SKM-1 treated with dmso at 0.1 percent for 144 hours (cell line): ENCODE data around the gene RAB37.

Source experiments
- DNase-seq: peaks from one replicate; lab custom pipeline; 2025; ENCODE audit not compliant: unreplicated experiment; lab: John Stamatoyannopoulos, UW

Gene RAB37

GRCh38 chr17:74728033-74728701 is 8.9 kb upstream of the RAB37 start:
- DNase-seq, result no peak

GRCh38 chr17:74728702-74729075 is 8.4 kb upstream of the RAB37 start:
- no peak for DNase-seq

GRCh38 chr17:74729368-74729767 is 7.7 kb upstream of the RAB37 start:
- no peak for DNase-seq

GRCh38 chr17:74729866-74730265 is 7.2 kb upstream of the RAB37 start:
- no peak for DNase-seq

GRCh38 chr17:74730491-74731346 is 6.3 kb upstream of the RAB37 start:
- peak; percentile 41 for DNase-seq

- DNase-seq, result no peak
Measured at GRCh38 chr17:74731347-74731605, 5.8 kb upstream of the RAB37 start.

- DNase-seq, result no peak
Measured at GRCh38 chr17:74732042-74732867, 4.8 kb upstream of the RAB37 start.

GRCh38 chr17:74733365-74734122 is 3.5 kb upstream of the RAB37 start:
- no peak for DNase-seq

GRCh38 chr17:74734256-74734655 is 2.8 kb upstream of the RAB37 start:
- DNase-seq, result no peak

- DNase-seq, result peak; percentile 33
Measured at GRCh38 chr17:74737299-74738050, 419 bp downstream of the RAB37 start.

GRCh38 chr17:74738051-74738996 is 1.3 kb downstream of the RAB37 start:
- DNase-seq, result peak; percentile 39

GRCh38 chr17:74739227-74739831 is 2.3 kb downstream of the RAB37 start:
- DNase-seq, result no peak

GRCh38 chr17:74740173-74740572 is 3.1 kb downstream of the RAB37 start:
- no peak for DNase-seq

- no peak for DNase-seq
Measured at GRCh38 chr17:74740641-74741387, 3.8 kb downstream of the RAB37 start.

GRCh38 chr17:74742153-74742515 is 5.1 kb downstream of the RAB37 start:
- peak; percentile 81 for DNase-seq

GRCh38 chr17:74742978-74743545 is 6.0 kb downstream of the RAB37 start:
- DNase-seq, result no peak

- DNase-seq, result no peak
Measured at GRCh38 chr17:74743755-74744154, 6.7 kb downstream of the RAB37 start.

- DNase-seq, result no peak
Measured at GRCh38 chr17:74744349-74744713, 7.3 kb downstream of the RAB37 start.
